COR-L47 (cell line): ENCODE results near the gene LRBA.
"Not testable (repeated sequence)": the region's sequence is repeated elsewhere in the genome, so short reads cannot be mapped to it uniquely, and the experiment has no call there.

Experiments
- DNase-seq: peaks from one replicate; lab custom pipeline; 2025; lab: John Stamatoyannopoulos, UW

Gene LRBA

DNA sequence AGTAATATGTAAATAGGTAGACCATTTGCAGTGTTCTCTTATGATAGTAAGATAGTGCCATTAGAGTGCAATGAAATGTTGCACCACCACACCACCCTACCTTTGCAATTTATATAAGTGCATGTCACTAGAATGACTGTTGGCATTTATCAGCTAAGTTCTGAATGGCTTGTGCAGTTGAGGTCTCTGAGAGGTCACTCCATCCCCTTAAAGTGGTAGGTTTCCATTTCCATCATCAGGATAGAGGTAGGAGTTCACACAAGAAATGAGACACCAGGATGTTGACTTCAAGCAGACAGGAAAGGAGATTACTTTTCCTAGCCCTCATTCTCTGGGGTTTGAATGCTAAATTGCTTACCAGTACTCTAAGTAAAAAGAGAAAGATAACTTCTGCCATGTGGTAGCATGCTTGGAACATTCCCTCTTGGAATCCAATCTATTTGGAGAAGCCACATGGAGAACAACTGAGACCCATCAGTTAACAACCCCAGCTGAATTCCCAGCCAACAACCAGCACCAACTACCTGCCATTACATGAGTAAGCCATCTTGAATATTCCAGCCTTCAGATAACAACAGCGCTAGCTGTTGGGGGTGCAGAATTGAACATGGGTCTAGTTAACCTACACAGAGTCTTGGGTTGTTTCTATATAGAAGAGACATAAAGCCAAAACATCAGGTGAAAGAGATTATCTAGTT lies 6.7 kb upstream of the LRBA start:
- no peak for DNase-seq

DNA sequence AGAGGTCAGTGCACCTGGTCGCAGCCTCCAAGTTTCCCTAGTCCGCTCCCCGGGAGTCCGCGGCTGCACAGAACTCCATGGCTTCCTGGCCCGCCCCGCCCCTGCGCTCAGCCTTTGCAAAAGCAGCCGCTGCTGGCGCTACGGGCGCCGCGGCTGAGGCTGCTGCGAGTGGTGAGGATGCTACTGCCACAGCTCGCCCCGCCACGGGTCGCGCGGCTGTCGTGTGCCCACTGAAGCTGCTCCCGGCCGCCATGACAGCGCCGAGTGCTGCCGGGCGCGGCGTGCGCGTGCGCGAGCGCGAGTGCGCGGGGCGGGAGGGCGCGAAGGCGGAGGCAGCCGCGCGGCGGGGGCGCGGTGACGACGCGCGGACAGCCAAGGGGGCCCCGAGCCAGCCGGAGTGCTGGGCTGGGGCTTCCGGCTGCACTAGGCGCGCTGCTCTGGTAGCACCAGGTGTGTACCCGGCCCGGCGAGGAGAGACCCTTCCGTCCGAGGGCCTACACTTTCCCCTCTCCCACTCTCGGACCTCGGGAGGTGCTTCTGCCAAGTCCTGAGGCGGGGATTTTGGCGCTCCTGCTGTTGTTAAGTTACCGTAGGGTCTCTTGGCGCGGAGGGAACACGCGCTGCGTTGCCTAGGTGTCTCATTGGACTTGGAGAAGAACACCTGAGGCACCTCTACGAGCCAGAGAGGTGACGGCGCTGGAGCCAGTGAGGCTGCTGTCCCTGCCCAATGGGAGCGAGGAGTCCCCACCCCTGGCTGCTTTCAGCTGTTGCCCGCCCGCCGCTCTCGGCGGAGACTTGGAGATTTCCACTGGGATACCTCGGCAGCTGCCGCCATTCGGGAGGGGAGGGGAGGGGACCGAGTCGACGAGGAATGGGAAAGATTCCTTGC lies 619 bp upstream of the LRBA start:
- peak; percentile 93 for DNase-seq

DNA sequence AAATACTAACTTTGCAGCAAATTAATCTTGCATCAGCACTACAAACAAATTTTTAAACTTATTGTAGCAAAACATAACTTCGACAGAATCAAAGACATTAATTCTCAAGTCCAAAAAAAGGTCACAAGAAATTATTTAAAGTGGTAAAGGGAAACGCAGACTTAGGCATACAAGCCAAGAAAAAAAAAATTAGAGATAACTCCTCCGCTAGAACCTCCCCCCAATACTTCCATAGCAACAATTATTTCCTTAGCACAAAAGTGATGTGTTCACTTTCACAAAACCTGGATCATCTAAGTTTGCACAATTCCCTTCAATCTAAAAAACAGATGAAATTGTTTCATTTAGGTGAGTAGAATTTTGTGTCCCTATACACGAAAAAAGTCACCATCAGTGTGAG lies 1.1 kb downstream of the LRBA start:
- no peak for DNase-seq

DNA sequence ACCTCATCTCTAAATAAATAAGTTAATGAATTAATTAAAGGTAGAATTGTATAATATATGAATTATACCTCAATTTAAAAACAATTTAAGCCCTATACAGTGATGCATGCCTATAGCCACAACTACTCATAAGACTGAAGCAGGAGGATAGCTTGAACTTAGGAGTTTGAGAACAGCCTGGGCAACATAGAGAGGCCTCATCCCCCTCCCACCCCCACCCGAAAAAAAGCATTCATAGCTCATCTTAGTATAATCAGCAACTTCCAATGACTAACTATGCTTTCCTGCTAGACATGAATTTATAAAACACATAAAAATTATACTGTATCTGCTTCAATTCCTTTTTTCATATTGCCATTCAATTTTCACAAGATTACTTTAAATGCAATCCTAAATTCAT lies 1.6 kb downstream of the LRBA start:
- no peak for DNase-seq

GRCh38 chr4:151012820-151013219 lies 2.3 kb downstream of the LRBA start:
- no peak for DNase-seq

DNA sequence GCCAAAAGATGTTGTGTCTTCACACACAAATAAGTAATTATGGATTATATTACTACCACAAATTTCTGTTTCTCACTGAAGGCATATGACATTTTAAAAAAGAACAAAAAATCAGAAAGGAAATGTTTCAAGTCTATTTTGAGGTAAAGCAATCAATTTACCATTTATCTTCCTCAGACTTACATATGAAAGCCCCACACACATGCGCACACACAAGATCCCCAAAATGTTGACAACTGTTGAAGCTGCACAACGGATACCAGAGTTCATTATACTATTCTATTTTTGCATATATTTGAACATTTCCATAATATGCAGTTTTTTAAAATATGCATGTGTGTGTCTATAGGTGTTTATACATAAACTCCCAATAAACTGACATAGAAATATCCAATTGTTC lies 2.7 kb downstream of the LRBA start:
- no peak for DNase-seq

DNA sequence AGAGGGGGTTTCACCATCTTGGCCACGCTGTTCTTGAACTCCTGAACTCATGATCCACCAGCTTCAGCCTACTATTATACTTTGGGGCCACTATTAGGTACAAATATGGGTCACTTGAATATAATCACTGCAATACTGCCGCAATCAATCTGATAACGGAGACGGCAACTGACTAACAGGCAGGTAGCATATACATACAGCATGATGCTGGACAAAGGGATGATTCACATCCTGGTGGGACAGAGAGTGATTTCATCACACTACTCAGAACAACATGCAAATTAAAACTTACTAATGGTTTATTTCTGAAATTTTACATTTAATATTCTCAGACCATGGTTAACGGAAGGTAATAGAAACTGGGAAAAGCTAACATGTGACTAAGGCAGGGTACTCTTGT lies 10.9 kb downstream of the LRBA start:
- no peak for DNase-seq

DNA sequence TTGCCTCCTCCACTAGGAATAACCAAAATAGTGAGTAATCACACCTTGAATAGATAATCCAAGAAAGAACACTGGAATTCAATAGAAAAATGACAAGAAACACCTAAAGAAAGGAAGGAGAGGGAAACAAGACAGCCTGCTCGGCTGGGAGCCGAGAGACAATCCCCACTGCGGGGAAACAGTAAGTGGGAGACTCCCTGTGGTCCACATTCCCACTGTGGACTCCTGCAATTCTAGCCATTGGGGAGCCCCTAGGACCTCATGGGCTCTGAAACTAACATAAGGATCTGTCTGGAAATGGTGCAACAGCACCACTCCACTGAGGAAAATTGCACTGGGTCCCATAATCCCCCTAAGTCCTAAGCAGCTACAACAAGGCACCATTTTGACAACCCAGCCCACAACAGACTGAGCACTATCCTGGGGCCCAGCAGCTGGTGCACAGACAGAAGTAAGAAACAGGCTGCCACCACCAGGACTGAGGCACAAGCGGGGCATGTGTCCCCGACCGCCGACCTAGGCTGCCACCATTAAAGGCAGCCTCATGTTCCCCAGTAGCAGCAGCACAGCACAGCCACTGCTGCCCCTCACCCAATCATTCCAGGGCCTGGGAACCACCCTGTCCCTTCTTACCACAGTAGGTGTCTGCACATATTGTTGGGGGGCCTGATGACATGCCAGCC lies 14.2 kb downstream of the LRBA start:
- DNase-seq = no peak

- DNase-seq = no peak
Measured at GRCh38 chr4:150999086-150999485, 16.0 kb downstream of the LRBA start.

DNA sequence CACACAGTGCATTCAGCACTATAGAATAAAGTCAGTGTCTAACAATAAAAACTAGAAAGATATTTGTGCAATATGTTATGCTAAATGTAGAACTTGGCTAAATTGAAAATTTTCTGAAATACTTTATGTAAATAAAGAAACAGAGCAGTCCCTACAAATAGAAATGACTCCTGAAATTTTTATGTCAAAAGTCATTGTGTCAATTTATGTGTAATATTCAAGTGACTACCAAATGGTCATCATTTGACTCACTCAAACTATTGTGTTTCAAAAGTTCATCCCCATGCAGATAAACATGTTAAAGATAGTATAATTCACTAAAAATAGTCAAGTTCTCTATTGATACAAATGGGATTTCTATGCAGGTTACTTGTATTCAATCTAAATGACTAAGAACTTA lies 17.9 kb downstream of the LRBA start:
- no peak for DNase-seq

DNA sequence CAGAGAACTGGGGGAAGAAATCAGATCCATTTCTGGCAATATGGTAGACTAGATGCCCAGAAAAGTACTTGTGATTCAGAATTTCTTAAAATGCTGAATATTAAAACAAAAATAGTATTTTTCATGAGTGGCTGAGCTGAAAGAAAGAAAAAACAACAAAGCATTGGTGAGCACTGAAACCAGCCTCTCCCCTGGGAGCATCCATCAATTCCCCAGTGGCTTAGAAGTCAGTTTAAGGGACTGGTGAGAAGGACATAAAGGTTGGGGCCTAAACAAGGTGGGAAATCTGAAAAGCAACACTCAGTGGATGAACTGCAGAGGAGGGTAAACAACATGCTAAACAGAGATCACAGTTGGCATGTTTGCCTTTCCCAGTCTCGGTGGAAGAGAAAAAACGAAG lies 20.4 kb downstream of the LRBA start:
- DNase-seq = no peak

GRCh38 chr4:150993577-150993976 lies 21.5 kb downstream of the LRBA start:
- DNase-seq = not testable (repeated sequence)

- DNase-seq = no peak
Measured at GRCh38 chr4:150990993-150991392, 24.1 kb downstream of the LRBA start.

DNA sequence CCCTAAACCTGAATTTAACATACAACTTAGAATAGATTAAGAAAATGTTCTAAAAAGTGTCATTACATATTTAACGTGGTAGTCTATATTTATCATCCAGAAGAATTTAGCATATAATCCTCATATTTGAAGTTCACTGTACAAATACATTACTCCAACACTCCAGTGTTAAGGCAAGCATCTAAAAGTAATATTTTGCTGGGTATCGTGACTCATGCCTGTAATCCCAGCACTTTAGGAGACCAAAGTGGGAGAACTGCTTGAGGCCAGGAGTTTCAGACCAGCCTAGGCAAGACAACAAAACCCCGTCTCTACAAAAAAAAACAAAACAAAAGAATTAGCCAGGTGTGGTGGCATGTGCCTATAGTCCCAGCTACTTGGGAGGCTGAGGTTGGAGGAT lies 24.8 kb downstream of the LRBA start:
- no peak for DNase-seq

DNA sequence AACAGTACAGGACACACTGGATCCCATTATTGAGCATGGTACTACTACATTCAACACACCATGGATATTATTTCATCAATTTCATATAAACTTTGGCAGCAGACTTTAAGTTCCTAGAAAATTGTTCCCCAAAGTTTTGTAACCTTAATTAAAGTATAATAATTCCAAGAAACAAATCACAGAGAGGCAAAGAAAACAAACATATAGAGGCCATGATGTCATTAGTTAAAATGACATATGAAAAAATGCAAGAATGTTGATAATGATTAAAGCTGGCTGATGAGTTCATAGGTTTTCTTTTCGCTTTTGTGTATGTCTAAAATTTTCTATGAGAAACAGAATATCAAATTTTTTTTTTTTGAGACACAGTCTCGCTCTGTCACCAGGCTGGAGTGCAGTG lies 26.8 kb downstream of the LRBA start:
- DNase-seq = no peak

DNA sequence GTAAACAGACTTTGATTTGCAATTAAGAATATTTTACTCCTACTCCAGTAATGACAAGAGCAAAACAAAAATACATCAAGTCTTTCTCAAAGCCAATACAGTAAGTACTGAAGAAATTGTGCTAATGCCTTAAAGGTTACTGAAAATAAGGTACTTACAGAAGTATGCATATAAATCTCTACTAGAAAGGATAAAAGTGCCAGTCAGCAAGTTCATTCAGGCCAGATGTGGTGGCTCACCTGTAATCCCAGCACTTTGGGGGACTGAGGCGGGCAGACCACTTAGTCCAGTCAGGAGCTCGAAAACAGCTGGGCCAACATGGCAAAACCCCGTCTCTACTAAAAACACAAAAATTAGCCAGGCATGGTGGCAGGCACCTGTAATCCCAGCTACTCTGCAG lies 27.9 kb downstream of the LRBA start:
- DNase-seq = no peak

GRCh38 chr4:150986085-150986484 lies 29.0 kb downstream of the LRBA start:
- DNase-seq = no peak

GRCh38 chr4:150983851-150984250 lies 31.2 kb downstream of the LRBA start:
- DNase-seq = no peak

GRCh38 chr4:150982557-150983233 lies 32.4 kb downstream of the LRBA start:
- no peak for DNase-seq

GRCh38 chr4:150978738-150979575 lies 36.1 kb downstream of the LRBA start:
- DNase-seq = no peak

DNA sequence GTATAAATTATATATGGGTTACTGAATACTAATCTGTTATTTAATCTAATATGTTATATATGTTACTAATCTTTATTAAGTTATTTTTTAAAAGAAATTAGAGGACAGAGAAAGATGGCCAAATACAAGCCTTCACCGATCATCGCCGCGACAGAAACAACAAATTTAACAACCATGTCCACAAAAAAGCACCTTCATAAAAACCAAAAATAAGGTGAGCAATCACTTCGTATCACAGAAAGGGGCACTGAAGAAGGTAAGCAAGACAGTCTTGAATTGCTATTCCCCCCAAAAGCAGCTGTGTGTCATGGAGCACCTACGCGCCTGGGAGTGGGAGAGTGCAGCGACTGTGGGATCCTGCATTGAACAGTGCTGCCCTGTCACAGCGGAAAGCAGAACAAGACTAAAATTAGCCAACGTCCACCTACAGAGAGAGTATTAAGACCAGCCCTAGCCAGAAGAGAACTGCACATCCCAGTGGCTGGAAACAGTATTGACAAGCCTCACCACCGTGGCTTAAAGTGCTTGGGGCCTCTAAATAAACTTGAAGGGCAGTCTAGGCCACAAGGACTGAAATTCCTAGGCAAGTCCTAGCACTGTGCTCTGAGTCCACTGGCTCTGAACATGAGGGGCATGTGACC lies 38.5 kb downstream of the LRBA start:
- DNase-seq = no peak
